Activated CD8-positive, alpha-beta memory T cell treated with anti-CD3 and anti-CD28 coated beads for 48 hours (primary cell): ENCODE data around the gene RPSA.
"Not testable (repeated sequence)": the region's sequence is repeated elsewhere in the genome, so short reads cannot be mapped to it uniquely, and the experiment has no call there.

Source experiments
- DNase-seq, 3 experiments: peaks; one replicate each; pipeline ENCODE4 v3.0.0-alpha.2; 2020; ENCODE audit warnings: low read depth in 2 of 3, low spot score in 2 of 3

RPSA gene

DNA sequence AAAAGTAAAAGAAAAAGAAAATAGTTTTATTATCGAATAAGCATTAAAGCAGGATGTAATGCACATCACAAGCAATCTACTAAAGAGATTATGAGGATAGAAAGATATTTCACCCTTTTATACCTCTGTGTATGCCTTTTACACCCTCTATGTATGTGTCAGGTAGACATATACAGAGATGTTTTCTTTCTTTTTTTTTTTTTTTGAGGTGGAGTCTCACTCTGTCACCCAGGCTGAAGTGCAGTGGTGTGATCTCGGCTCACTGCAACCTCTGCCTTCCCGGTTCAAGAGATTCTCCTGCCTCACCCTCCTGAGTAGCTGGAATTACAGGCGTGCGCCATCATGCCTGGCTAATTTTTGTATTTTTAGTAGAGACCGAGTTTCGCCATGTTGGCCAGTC is 47.4 kb downstream of the RPSA start:
- DNase-seq: not testable (repeated sequence)

DNA sequence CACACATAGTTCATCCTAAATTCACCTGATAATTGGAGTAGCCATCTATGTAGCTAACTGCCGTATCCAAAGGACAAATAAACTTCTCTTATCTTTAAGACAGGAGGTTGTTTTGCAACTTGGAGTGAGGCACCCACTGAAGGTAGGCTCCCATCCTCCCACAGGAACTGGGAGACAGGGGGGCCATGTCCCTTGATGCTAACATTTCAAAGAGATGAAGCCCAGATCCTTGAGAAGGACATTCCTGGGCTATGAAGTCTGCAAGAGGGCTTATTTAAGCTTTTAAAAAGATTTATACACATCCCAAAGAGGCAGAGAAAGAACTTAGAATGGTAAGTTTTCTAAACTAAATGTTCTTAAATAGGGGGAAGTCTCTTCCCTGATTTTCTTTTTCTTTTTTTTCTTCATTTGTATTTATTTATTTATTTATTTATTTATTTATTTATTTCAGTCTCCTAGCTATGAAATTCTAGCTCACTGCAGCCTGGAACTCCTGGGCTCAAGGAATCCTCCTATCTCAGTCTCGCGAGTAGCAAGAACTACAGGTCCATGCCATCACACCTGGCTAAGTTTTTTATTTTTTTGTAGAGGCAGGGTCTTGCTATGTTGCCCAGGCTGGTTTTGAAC is 48.2 kb downstream of the RPSA start:
- DNase-seq: no peak

DNA sequence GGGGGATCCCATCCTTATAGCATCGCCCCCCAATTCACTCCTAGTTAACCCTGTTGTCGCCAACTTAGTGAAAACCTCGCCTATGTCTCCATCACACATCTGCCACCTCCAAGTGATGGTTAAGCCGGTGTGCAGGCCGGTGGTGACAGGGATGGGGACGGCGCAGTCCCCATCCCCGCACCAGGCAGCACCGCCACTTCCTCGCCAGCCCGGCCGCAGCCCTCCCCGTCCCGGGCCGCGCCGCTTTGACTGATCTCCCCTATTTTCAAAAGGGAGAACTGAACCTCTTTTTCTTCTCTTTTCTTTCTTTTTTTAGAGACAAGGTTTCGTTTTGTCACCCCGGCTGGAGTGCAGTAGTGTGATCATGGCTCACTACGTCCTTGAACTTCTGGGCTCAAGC is 49.6 kb downstream of the RPSA start:
- no peak for DNase-seq

DNA sequence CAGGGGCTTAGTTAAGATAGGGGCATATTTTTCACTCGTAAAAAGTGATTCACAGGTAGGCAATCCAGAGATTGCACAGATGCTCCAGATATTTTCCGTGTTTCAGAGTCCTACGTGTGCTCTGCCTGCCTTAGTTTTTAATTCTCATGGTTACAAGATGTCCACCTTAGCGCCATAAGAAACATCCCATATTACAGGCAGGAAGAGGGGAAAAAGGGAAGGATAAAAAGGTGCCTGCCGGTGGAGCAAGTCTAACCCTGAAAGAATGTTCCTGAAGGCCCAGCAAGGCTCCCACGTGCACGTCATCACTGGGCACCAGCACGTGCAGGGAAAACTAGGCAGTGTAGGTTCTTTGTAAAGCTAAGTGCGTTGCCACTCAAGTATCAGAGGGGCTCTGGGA is 50.8 kb downstream of the RPSA start:
- no peak for DNase-seq

DNA sequence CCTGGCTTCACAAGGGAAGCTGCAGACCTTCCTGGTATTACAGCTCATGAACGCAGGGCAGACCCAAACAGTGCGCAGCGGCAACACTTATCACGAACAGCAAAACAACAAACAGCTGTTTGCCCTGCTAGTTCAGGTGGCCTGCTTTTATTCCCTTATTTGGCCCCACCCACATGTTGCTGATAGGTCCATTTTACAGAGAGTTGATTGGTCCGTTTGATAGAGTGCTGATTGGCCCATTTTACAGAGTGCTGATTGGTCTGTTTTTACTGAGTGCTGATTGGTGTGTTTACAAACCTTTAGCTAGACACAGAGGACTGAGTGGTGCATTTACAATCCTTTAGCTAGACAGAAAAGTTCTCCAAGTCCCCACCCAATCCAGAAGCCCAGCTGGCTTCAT is 52.1 kb downstream of the RPSA start:
- not testable (repeated sequence) for DNase-seq

DNA sequence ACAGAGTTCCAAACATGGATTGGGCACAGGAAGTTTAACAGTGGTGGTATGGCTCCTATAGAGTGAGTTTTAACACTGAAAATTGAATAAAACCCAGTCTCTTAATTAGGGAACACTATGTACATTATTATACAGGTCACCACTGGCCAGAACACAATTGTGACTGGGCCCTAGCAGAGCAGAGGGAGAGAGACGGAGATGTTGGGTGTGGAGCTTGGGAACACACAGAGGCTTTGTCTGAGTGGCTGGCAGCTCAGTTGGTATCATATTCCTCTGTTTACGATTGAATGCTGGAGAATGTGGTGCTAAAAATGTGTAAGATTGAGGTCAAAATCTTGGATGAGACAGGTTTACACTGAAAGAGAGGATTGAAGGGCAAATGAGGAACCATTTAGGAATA is 54.2 kb downstream of the RPSA start:
- no peak for DNase-seq
